SK-N-SH (cell line): ENCODE results near the gene MALRD1. TPM values are rescaled to one million over a fixed set of nuclear protein-coding genes. Genes with fewer than 3 reads are reported as not detected.

ENCODE experiments used
- CTCF ChIA-PET: fragments of 300-600, 350-600 bp; formaldehyde crosslinking; extraction: SDS; loops from one replicate; lab custom pipeline; 2021; lab: Yijun Ruan, JAX
- POLR2A ChIA-PET: fragments of 350-600 bp; sonication (Branson Sonifier 250); formaldehyde crosslinking; extraction: SDS; loops from one replicate; lab custom pipeline; 2020; ENCODE audit warnings: antibody characterized with exemption, inconsistent platforms; lab: Yijun Ruan, JAX
- DNase-seq: peaks from one replicate; pipeline ENCODE4 v3.0.0; 2012
- H2AFZ ChIP-seq: fragments of 200-600 bp; sonication (generic); 2 replicates; pipeline ENCODE4 v1.8.1; 2016; ENCODE audit warnings: antibody characterized with exemption, mild to moderate bottlenecking, low read depth
- H3F3A ChIP-seq: fragments of 200-600 bp; sonication (generic); replicated peaks from 2 replicates; pipeline ENCODE3; 2016; ENCODE audit warnings: antibody characterized with exemption, mild to moderate bottlenecking; ENCODE audit not compliant: insufficient read depth
- H3K27ac ChIP-seq, 2 experiments: fragments of 200-500 bp in 1 of 2; fragments of 200-600 bp in 1 of 2; sonication (Bioruptor generic) in 1 of 2; sonication (generic), shearing (Covaris generic) in 1 of 2; 2 replicates each; pipeline versions ENCODE4 v1.5.1 to v1.6.1; 2014 to 2016; ENCODE audit warnings: low read depth in 2 of 2, inconsistent platforms in 1 of 2, low read length in 1 of 2, mild to moderate bottlenecking in 1 of 2, mixed read lengths in 1 of 2
- H3K27me3 ChIP-seq: fragments of 200-600 bp; sonication (generic), shearing (Covaris generic); 2 replicates; pipeline ENCODE4 v1.6.1; 2016; ENCODE audit warnings: mixed run types; ENCODE audit not compliant: insufficient read depth
- H3K36me3 ChIP-seq, 2 experiments: fragments of 200-500 bp in 1 of 2; fragments of 200-600 bp in 1 of 2; sonication (Bioruptor generic) in 1 of 2; sonication (generic) in 1 of 2; replicated peaks in 1 of 2; 2 replicates each; pipeline versions ENCODE3 to v1.5.1; 2014 to 2016; ENCODE audit warnings: low read length in 1 of 2, mild to moderate bottlenecking in 1 of 2; ENCODE audit not compliant: insufficient read depth in 2 of 2, control insufficient read depth in 1 of 2
- H3K4me1 ChIP-seq, 2 experiments: fragments of 200-500 bp in 1 of 2; fragments of 200-600 bp in 1 of 2; sonication (Bioruptor generic) in 1 of 2; sonication (generic), shearing (Covaris generic) in 1 of 2; 2 replicates each; pipeline versions ENCODE4 v1.5.1 to v1.6.1; 2014 to 2016; ENCODE audit warnings: low read depth in 1 of 2, low read length in 1 of 2, mixed run types in 1 of 2; ENCODE audit not compliant: insufficient read depth in 2 of 2, control insufficient read depth in 1 of 2
- H3K4me2 ChIP-seq: fragments of 200-600 bp; sonication (generic), shearing (Covaris generic); 2 replicates; pipeline ENCODE4 v1.6.1; 2017; ENCODE audit warnings: mixed run types
- H3K4me3 ChIP-seq, 2 experiments: fragments of 200-500 bp in 1 of 2; fragments of 200-600 bp in 1 of 2; sonication (Bioruptor generic) in 1 of 2; sonication (generic), shearing (Covaris generic) in 1 of 2; 2 replicates each; pipeline versions ENCODE4 v1.5.1 to v1.8.1; 2014 to 2016; ENCODE audit warnings: low read depth in 2 of 2, inconsistent platforms in 1 of 2, low read length in 1 of 2, mild to moderate bottlenecking in 1 of 2, mixed read lengths in 1 of 2, moderate library complexity in 1 of 2
- H3K79me2 ChIP-seq: fragments of 200-600 bp; sonication (generic); 2 replicates; pipeline ENCODE4 v1.8.1; 2017; ENCODE audit warnings: mild to moderate bottlenecking; ENCODE audit not compliant: insufficient read depth
- H3K9ac ChIP-seq: fragments of 200-600 bp; sonication (generic); 2 replicates; pipeline ENCODE4 v1.6.1; 2017; ENCODE audit warnings: mixed run types
- H3K9me2 ChIP-seq: fragments of 200-600 bp; sonication (generic); 2 replicates; pipeline ENCODE4 v1.6.1; 2017; ENCODE audit warnings: mixed run types
- H3K9me3 ChIP-seq: fragments of 200-600 bp; sonication (generic); 2 replicates; pipeline ENCODE4 v1.6.1; 2017; ENCODE audit warnings: mixed run types, mild to moderate bottlenecking, moderate library complexity
- H4K20me1 ChIP-seq: fragments of 200-600 bp; sonication (generic); 2 replicates; pipeline ENCODE4 v1.6.1; 2017; ENCODE audit warnings: mild to moderate bottlenecking, mixed run types; ENCODE audit not compliant: insufficient read depth
- CHD2 ChIP-seq: fragments of 150-350 bp; IDR thresholded peaks from 2 replicates; pipeline ENCODE4 v1.6.1; 2018; ENCODE audit warnings: low read length; ENCODE audit not compliant: partially characterized antibody
- ELF1 ChIP-seq: IDR thresholded peaks from 2 replicates; pipeline ENCODE4 v1.4.0; 2012
- EZH2phosphoT487 ChIP-seq: fragments of 200-600 bp; sonication (generic); IDR thresholded peaks from 2 replicates; pipeline ENCODE4 v1.6.1; 2017; ENCODE audit warnings: low read depth, mixed run types, mild to moderate bottlenecking, antibody characterized with exemption, moderate library complexity, borderline replicate concordance
- GABPA ChIP-seq: IDR thresholded peaks from 2 replicates; pipeline ENCODE4 v1.4.0; 2012; ENCODE audit warnings: low read depth, mild to moderate bottlenecking
- MEF2A ChIP-seq: IDR thresholded peaks from 2 replicates; pipeline ENCODE4 v1.4.0; 2012; ENCODE audit warnings: low read depth, borderline replicate concordance
- MXI1 ChIP-seq: IDR thresholded peaks from 2 replicates; pipeline ENCODE4 v1.6.1; 2012; ENCODE audit warnings: mild to moderate bottlenecking, low read depth, low read length, improper control_type of control experiment
- NFIC ChIP-seq: IDR thresholded peaks from 2 replicates; pipeline ENCODE4 v1.4.0; 2012; ENCODE audit warnings: borderline replicate concordance
- RAD21 ChIP-seq: IDR thresholded peaks from 2 replicates; pipeline ENCODE4 v1.6.1; 2012; ENCODE audit warnings: mild to moderate bottlenecking, low read length
- SIN3A ChIP-seq: IDR thresholded peaks from 2 replicates; pipeline ENCODE4 v1.6.1; 2012; ENCODE audit warnings: low read depth, mild to moderate bottlenecking, low read length, moderate library complexity, borderline replicate concordance
- WGBS: methylation state at CpG from one replicate; pipeline ENCODE4 v1.1.6; 2017; ENCODE audit warnings: low lambda C conversion rate; 5-methylcytosine and 5-hydroxymethylcytosine counted together
- polyA plus RNA-seq, 3 experiments: library from polyadenylated mRNA; depleted of rRNA; stranded (reverse); fragments of >200 nt; gene quantifications; 2 replicates each; pipeline ENCODE4 v1.2.3, GENCODE V29; 2012
- TF ChIP-seq, protein P1 (sequence below): IDR thresholded peaks from 2 replicates; pipeline ENCODE4 v1.4.0; 2012; ENCODE audit warnings: low read depth
- TF ChIP-seq, protein P2 (sequence below): IDR thresholded peaks from 2 replicates; pipeline ENCODE4 v1.4.0; 2012; ENCODE audit warnings: low read depth, borderline replicate concordance
- TF ChIP-seq, protein P3 (sequence below): IDR thresholded peaks from 2 replicates; pipeline ENCODE4 v1.6.1; 2012; ENCODE audit warnings: mild to moderate bottlenecking, low read depth, low read length, moderate library complexity
- TF ChIP-seq, protein P4 (sequence below): IDR thresholded peaks from 2 replicates; pipeline ENCODE4; 2012
- TF ChIP-seq, protein P5 (sequence below): fragments of 200-600 bp; sonication (generic); IDR thresholded peaks from 2 replicates; pipeline ENCODE4 v1.6.1; 2017; ENCODE audit warnings: antibody characterized with exemption, mild to moderate bottlenecking, moderate library complexity
- TF ChIP-seq, protein P6 (sequence below): fragments of 150-350 bp; IDR thresholded peaks from 2 replicates; pipeline ENCODE4 v1.6.1; 2016; ENCODE audit warnings: mild to moderate bottlenecking, low read depth, low read length
- TF ChIP-seq, protein P7 (sequence below): IDR thresholded peaks from 2 replicates; pipeline ENCODE4 v1.4.0; 2012; ENCODE audit warnings: low read depth, borderline replicate concordance

Gene MALRD1
- polyA plus RNA-seq, 1 of the 3 experiments (the other 2 are of a cell fraction) = not detected

DNA sequence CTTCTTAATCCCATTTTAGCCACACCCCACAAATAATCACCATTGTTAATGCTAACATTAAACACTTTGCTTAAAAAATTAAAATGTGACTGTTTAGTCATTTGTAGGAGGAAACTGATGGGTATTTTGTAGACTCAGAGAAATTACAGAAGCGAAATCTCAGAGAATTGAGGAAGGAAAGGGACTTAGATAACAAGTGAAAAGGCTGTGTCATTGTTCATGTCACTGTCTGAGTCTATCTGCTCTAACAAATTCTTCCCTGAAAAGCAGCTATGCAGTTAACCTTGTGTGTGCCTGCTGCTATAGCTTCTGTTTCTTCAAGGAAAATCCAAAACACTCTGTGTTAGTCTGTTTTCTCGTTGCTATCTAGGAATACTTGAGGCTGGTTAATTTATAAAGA, 726.7 kb downstream of the MALRD1 start (continued):
- TF ChIP-seq CHD2 (no peak), EZH2phosphoT487 (no peak)
- TF ChIP-seq, protein P1, sequence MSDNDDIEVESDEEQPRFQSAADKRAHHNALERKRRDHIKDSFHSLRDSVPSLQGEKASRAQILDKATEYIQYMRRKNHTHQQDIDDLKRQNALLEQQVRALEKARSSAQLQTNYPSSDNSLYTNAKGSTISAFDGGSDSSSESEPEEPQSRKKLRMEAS = no peak

DNA sequence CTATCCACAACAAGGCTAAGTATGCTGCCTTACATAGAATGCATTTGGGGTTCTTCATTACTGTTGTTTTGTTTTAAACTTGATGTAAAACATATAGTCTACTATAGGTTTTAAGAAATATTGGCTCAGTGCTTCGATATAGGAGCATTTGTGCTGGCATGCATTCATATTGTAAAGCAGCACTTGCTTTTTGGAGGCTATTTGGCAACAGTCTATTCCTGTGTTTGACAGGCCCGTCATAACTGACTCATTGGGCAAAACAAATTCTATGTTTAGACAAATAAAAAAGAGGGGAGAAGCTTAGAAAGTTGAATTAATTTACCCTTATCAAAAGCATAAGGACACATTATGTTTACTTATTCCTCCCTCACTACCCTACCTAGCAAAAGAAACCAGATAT, 729.2 kb downstream of the MALRD1 start:
- H3K9me3 ChIP-seq = no peaks in the 10 kb centered on the region
- TF ChIP-seq, protein P2, sequence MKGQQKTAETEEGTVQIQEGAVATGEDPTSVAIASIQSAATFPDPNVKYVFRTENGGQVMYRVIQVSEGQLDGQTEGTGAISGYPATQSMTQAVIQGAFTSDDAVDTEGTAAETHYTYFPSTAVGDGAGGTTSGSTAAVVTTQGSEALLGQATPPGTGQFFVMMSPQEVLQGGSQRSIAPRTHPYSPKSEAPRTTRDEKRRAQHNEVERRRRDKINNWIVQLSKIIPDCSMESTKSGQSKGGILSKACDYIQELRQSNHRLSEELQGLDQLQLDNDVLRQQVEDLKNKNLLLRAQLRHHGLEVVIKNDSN = no peak
- TF ChIP-seq MXI1 (no peak), GABPA (no peak), NFIC (no peak), MEF2A (no peak), RAD21 (no peak), SIN3A (no peak), ELF1 (no peak)
- TF ChIP-seq, protein P3, sequence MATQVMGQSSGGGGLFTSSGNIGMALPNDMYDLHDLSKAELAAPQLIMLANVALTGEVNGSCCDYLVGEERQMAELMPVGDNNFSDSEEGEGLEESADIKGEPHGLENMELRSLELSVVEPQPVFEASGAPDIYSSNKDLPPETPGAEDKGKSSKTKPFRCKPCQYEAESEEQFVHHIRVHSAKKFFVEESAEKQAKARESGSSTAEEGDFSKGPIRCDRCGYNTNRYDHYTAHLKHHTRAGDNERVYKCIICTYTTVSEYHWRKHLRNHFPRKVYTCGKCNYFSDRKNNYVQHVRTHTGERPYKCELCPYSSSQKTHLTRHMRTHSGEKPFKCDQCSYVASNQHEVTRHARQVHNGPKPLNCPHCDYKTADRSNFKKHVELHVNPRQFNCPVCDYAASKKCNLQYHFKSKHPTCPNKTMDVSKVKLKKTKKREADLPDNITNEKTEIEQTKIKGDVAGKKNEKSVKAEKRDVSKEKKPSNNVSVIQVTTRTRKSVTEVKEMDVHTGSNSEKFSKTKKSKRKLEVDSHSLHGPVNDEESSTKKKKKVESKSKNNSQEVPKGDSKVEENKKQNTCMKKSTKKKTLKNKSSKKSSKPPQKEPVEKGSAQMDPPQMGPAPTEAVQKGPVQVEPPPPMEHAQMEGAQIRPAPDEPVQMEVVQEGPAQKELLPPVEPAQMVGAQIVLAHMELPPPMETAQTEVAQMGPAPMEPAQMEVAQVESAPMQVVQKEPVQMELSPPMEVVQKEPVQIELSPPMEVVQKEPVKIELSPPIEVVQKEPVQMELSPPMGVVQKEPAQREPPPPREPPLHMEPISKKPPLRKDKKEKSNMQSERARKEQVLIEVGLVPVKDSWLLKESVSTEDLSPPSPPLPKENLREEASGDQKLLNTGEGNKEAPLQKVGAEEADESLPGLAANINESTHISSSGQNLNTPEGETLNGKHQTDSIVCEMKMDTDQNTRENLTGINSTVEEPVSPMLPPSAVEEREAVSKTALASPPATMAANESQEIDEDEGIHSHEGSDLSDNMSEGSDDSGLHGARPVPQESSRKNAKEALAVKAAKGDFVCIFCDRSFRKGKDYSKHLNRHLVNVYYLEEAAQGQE = no peak
- TF ChIP-seq, protein P4, sequence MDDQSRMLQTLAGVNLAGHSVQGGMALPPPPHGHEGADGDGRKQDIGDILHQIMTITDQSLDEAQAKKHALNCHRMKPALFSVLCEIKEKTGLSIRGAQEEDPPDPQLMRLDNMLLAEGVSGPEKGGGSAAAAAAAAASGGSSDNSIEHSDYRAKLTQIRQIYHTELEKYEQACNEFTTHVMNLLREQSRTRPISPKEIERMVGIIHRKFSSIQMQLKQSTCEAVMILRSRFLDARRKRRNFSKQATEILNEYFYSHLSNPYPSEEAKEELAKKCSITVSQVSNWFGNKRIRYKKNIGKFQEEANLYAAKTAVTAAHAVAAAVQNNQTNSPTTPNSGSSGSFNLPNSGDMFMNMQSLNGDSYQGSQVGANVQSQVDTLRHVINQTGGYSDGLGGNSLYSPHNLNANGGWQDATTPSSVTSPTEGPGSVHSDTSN = no peak
- TF ChIP-seq, protein P5, sequence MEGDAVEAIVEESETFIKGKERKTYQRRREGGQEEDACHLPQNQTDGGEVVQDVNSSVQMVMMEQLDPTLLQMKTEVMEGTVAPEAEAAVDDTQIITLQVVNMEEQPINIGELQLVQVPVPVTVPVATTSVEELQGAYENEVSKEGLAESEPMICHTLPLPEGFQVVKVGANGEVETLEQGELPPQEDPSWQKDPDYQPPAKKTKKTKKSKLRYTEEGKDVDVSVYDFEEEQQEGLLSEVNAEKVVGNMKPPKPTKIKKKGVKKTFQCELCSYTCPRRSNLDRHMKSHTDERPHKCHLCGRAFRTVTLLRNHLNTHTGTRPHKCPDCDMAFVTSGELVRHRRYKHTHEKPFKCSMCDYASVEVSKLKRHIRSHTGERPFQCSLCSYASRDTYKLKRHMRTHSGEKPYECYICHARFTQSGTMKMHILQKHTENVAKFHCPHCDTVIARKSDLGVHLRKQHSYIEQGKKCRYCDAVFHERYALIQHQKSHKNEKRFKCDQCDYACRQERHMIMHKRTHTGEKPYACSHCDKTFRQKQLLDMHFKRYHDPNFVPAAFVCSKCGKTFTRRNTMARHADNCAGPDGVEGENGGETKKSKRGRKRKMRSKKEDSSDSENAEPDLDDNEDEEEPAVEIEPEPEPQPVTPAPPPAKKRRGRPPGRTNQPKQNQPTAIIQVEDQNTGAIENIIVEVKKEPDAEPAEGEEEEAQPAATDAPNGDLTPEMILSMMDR = no peak
- TF ChIP-seq, protein P6, sequence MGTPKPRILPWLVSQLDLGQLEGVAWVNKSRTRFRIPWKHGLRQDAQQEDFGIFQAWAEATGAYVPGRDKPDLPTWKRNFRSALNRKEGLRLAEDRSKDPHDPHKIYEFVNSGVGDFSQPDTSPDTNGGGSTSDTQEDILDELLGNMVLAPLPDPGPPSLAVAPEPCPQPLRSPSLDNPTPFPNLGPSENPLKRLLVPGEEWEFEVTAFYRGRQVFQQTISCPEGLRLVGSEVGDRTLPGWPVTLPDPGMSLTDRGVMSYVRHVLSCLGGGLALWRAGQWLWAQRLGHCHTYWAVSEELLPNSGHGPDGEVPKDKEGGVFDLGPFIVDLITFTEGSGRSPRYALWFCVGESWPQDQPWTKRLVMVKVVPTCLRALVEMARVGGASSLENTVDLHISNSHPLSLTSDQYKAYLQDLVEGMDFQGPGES = no peak
- TF ChIP-seq, protein P7, sequence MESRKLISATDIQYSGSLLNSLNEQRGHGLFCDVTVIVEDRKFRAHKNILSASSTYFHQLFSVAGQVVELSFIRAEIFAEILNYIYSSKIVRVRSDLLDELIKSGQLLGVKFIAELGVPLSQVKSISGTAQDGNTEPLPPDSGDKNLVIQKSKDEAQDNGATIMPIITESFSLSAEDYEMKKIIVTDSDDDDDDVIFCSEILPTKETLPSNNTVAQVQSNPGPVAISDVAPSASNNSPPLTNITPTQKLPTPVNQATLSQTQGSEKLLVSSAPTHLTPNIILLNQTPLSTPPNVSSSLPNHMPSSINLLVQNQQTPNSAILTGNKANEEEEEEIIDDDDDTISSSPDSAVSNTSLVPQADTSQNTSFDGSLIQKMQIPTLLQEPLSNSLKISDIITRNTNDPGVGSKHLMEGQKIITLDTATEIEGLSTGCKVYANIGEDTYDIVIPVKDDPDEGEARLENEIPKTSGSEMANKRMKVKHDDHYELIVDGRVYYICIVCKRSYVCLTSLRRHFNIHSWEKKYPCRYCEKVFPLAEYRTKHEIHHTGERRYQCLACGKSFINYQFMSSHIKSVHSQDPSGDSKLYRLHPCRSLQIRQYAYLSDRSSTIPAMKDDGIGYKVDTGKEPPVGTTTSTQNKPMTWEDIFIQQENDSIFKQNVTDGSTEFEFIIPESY = no peak
- TF ChIP-seq, protein P1 = no peak
- DNase-seq = no peak
- WGBS = 32% methylated on average over 2 of the region's 2 CpGs
- H3K4me1 ChIP-seq = no peaks in the 10 kb centered on the region
- H3K36me3 ChIP-seq = no peaks in the 10 kb centered on the region
- H3F3A ChIP-seq = peaks cover 3% of the 10 kb centered on the region
- H3K27me3 ChIP-seq = no peaks in the 10 kb centered on the region
- H3K9me2 ChIP-seq = no peaks in the 10 kb centered on the region
- no peak overlapping the region for H3K27ac ChIP-seq
- no peak overlapping the region for H3K4me2 ChIP-seq
- H2AFZ ChIP-seq = no peak overlapping the region
- ChIA-PET POLR2A (no interaction called here), CTCF (no interaction called here)
- no peaks in the 10 kb centered on the region for H4K20me1 ChIP-seq
- no peak overlapping the region for H3K4me3 ChIP-seq
- no peaks in the 10 kb centered on the region for H3K79me2 ChIP-seq
- no peak overlapping the region for H3K9ac ChIP-seq
